ENCODE measurements around the gene LEF1. TPM values are rescaled to one million over a fixed set of nuclear protein-coding genes. Genes with fewer than 3 reads are reported as not detected.
A peak's percentile ranks its signal among the peaks of the same experiment; 100 is the strongest.

LEF1 gene
- total RNA-seq, 3 donors from 2014 or later: 2.6 to 7.6 (median 7.2) TPM

DNA sequence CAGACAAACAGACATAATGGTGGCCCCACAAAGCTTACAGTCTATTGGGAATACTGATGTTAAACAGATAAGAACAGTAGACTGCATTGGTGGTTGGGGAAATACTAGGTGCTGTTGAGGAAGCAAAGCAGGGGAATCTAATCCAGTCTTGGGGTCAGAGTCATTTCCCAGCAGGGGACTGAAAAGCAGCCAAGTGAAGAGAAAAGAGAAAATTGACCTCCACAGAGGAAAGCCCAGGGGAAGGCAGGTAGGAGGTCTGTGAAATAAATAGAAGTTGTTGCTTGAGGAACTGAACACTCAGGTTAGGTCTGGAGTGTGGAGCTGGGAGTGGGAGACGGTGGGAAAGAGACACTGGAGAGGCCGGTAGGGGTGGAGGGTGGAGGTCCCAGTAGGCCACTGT lies 33.0 kb upstream of the LEF1 start:
- no peak for DNase-seq (ENCODE audit: low spot score in 2 of 2)
- intact Hi-C loops (cut with DNase I; ENCODE audit: low total_unique reads): no loop called here
- Histone ChIP-seq H3K4me1 (no peaks in the 10 kb centered on the region), H3K4me3 (no peak overlapping the region), H3K27me3 (no peaks in the 10 kb centered on the region), H3K9me3 (no peaks in the 10 kb centered on the region), H3K27ac (no peak overlapping the region), H3K36me3 (no peaks in the 10 kb centered on the region)
- no peak for TF ChIP-seq POLR2A (IDR thresholded peaks at IDR 0.05)
- TF ChIP-seq POLR2AphosphoS5 (IDR thresholded peaks at IDR 0.05): no peak
- TF ChIP-seq, protein P1, sequence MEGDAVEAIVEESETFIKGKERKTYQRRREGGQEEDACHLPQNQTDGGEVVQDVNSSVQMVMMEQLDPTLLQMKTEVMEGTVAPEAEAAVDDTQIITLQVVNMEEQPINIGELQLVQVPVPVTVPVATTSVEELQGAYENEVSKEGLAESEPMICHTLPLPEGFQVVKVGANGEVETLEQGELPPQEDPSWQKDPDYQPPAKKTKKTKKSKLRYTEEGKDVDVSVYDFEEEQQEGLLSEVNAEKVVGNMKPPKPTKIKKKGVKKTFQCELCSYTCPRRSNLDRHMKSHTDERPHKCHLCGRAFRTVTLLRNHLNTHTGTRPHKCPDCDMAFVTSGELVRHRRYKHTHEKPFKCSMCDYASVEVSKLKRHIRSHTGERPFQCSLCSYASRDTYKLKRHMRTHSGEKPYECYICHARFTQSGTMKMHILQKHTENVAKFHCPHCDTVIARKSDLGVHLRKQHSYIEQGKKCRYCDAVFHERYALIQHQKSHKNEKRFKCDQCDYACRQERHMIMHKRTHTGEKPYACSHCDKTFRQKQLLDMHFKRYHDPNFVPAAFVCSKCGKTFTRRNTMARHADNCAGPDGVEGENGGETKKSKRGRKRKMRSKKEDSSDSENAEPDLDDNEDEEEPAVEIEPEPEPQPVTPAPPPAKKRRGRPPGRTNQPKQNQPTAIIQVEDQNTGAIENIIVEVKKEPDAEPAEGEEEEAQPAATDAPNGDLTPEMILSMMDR (IDR thresholded peaks at IDR 0.05): no peak

DNA sequence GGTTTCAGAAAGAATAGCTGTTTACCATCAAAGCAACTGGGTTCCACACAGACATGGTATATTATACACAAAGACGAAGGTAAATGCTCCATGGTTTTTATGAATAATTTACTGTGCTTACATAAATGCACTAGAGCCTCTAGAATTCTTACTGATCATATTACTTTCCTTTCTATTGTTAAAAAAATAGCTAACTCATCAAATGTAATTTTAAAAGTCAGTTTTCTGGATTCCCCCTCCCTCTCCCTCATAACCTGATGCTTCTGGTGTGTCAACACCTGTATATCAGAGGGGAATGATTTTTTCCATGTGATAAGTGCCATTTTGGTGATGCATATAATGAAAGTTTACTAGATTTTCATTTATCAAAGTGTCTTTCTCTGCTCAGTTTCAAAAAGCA lies 31.1 kb upstream of the LEF1 start:
- no peak for DNase-seq (ENCODE audit: low spot score in 2 of 2)
- Histone ChIP-seq H3K4me3 (no peak overlapping the region), H3K36me3 (no peaks in the 10 kb centered on the region), H3K9me3 (no peaks in the 10 kb centered on the region), H3K27ac (no peak overlapping the region), H3K4me1 (no peaks in the 10 kb centered on the region), H3K27me3 (no peaks in the 10 kb centered on the region)
- TF ChIP-seq POLR2A (IDR thresholded peaks at IDR 0.05): no peak
- TF ChIP-seq POLR2AphosphoS5 (IDR thresholded peaks at IDR 0.05): no peak
- TF ChIP-seq, protein P1 (IDR thresholded peaks at IDR 0.05): no peak
- intact Hi-C loops (cut with DNase I; ENCODE audit: low total_unique reads): no loop called here

DNA sequence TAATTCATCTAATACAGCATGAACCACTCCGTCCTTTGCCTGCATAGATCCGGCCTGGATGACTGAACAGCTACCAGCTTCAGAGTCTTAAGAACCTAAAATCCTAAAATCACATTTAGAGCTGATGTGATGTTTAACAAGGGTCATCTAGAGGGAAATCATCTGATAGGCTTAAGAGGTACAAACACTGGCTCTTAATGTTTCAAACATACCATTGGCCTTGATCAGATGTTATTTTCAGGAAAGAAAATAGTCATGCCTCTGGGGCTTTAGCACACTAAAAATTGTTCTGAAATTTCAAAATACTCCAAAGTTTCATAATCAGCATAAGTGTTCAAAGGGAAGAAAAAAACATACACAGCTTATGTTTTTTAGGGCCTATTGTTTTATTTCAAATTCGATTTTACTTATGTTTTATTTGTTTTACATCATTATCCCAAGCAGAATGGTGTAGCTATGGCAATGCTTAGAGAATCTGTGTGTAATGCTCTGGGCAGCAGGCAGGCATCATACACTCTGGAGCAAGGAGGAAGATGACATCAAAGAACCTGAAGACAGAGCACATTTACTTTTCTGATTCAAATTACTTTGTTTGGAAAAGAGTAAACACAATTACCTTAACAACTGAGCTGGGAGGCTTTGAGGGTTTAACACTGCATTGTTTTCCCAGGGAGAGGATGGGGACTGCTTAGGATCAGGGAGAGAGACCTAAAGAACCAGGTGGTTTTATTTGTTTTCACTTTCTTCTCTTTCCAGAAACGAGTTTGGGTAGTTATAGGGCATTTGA lies 25.3 kb upstream of the LEF1 start:
- H3K27me3 ChIP-seq: no peaks in the 10 kb centered on the region
- intact Hi-C loops (cut with DNase I; ENCODE audit: low total_unique reads): no loop called here
- H3K36me3 ChIP-seq: no peaks in the 10 kb centered on the region
- no peak for DNase-seq (ENCODE audit: low spot score in 2 of 2)
- H3K4me3 ChIP-seq: no peak overlapping the region
- TF ChIP-seq POLR2A (IDR thresholded peaks at IDR 0.05): no peak
- H3K9me3 ChIP-seq: no peaks in the 10 kb centered on the region
- peak overlapping the region in 1 of 2 donors; percentile 35 for H3K27ac ChIP-seq
- no peaks in the 10 kb centered on the region for H3K4me1 ChIP-seq

DNA sequence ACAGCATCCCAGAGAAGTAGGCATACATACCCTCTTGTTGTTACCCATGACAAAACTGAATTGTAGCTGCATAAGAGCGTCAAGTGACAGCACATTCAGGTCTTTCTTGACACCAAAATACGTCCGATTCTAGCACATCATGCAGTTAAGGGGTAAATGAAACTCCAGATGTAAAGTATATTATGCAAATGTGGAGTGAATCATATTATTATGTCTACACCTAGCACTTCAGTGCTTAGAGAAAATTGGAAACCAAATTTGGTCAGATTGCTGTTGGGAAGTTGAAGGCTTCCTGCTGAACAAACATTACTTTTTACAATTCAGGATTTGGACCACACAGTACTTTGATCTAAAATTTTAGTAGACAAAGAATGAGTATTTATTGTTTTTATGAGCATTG lies 24.2 kb upstream of the LEF1 start:
- TF ChIP-seq, protein P1 (IDR thresholded peaks at IDR 0.05): no peak
- TF ChIP-seq POLR2AphosphoS5 (IDR thresholded peaks at IDR 0.05) (no peak), POLR2A (IDR thresholded peaks at IDR 0.05) (no peak)
- Histone ChIP-seq H3K36me3 (no peaks in the 10 kb centered on the region), H3K9me3 (no peaks in the 10 kb centered on the region), H3K27ac (no peak overlapping the region), H3K27me3 (no peaks in the 10 kb centered on the region), H3K4me3 (no peak overlapping the region), H3K4me1 (no peaks in the 10 kb centered on the region)
- DNase-seq (ENCODE audit: low spot score in 2 of 2): no peak
- intact Hi-C loops (cut with DNase I; ENCODE audit: low total_unique reads): no loop called here

DNA sequence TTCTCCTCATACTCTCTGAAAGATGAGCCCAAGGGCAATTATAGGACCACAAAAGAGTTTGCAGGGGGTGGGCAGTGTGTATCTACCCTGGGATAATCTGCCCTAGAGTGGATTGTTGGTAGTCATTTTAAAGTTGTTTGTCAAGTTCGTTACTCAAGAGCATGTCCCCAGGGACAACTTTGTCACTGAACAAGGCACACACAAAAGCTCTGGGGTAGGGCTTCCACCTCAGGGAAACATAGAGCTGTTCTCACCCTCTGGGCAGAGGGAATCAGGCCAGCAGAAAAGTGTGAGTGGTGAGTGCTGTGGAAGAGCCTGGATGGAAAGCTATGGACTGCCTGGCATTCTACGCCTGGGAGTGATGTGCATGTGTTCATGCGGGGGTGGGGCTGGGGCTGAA lies 23.3 kb upstream of the LEF1 start:
- intact Hi-C loops (cut with DNase I; ENCODE audit: low total_unique reads): no loop called here
- H3K36me3 ChIP-seq: no peaks in the 10 kb centered on the region
- no peak for DNase-seq (ENCODE audit: low spot score in 2 of 2)

More for the DNA sequence above, 23.3 kb upstream of the LEF1 start:
- H3K9me3 ChIP-seq: no peaks in the 10 kb centered on the region
- no peak for TF ChIP-seq POLR2A (IDR thresholded peaks at IDR 0.05)
- no peak for TF ChIP-seq POLR2AphosphoS5 (IDR thresholded peaks at IDR 0.05)
- TF ChIP-seq, protein P1 (IDR thresholded peaks at IDR 0.05): no peak
- no peaks in the 10 kb centered on the region for H3K4me1 ChIP-seq
- no peak overlapping the region for H3K4me3 ChIP-seq
- no peak overlapping the region for H3K27ac ChIP-seq
- H3K27me3 ChIP-seq: no peaks in the 10 kb centered on the region
